ENCODE results near the gene ADRA1B. TPM values are rescaled to one million over a fixed set of nuclear protein-coding genes. Genes with fewer than 3 reads are reported as not detected.

ADRA1B gene
- total RNA-seq, 4 donors from 2014 or later, result 0.67 to 5.3 (median 3.0) TPM

GRCh38 chr5:159877894-159878448, 38.3 kb upstream of the ADRA1B start:
- WGBS, 2 donors (ENCODE audit: low coverage in 1 of 2), result 0% methylated on average over 1 of the region's 7 CpGs
- H3K9me3 ChIP-seq, result no peaks in the 10 kb centered on the region
- TF ChIP-seq POLR2AphosphoS5 (IDR thresholded peaks at IDR 0.05) (peak; percentile 30), EP300 (IDR thresholded peaks at IDR 0.05) (no peak)

GRCh38 chr5:159878988-159879471, 37.3 kb upstream of the ADRA1B start:
- H3K9me3 ChIP-seq, result no peaks in the 10 kb centered on the region
- no peak overlapping the region for H3K4me3 ChIP-seq
- 3 to 13% methylated on average over 3 to 6 of the region's 11 CpGs for WGBS, 2 donors (ENCODE audit: low coverage in 1 of 2)
- peaks cover 0 to 16% (median 10%) of the 10 kb centered on the region in 3 donors for H3K4me1 ChIP-seq
- TF ChIP-seq EP300 (IDR thresholded peaks at IDR 0.05) (no peak), POLR2AphosphoS5 (IDR thresholded peaks at IDR 0.05) (no peak), POLR2A (IDR thresholded peaks at IDR 0.05) (no peak)
- TF ChIP-seq, protein P1, sequence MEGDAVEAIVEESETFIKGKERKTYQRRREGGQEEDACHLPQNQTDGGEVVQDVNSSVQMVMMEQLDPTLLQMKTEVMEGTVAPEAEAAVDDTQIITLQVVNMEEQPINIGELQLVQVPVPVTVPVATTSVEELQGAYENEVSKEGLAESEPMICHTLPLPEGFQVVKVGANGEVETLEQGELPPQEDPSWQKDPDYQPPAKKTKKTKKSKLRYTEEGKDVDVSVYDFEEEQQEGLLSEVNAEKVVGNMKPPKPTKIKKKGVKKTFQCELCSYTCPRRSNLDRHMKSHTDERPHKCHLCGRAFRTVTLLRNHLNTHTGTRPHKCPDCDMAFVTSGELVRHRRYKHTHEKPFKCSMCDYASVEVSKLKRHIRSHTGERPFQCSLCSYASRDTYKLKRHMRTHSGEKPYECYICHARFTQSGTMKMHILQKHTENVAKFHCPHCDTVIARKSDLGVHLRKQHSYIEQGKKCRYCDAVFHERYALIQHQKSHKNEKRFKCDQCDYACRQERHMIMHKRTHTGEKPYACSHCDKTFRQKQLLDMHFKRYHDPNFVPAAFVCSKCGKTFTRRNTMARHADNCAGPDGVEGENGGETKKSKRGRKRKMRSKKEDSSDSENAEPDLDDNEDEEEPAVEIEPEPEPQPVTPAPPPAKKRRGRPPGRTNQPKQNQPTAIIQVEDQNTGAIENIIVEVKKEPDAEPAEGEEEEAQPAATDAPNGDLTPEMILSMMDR (IDR thresholded peaks at IDR 0.05), result no peak
- no peaks in the 10 kb centered on the region for H3K36me3 ChIP-seq
- H3K27ac ChIP-seq, result peak overlapping the region in 3 of 4 donors; percentile 24 to 70 (median 66)
- peak; percentile 84 for ATAC-seq
- no peaks in the 10 kb centered on the region for H3K27me3 ChIP-seq

More at GRCh38 chr5:159877894-159878448, 38.3 kb upstream of the ADRA1B start:
- no peaks in the 10 kb centered on the region for H3K27me3 ChIP-seq
- H3K36me3 ChIP-seq, result no peaks in the 10 kb centered on the region
- H3K4me1 ChIP-seq, result peaks cover 0 to 16% (median 10%) of the 10 kb centered on the region in 3 donors
- no peak overlapping the region for H3K4me3 ChIP-seq
- H3K27ac ChIP-seq, result peak overlapping the region in 3 of 4 donors; percentile 61 to 70 (median 66)
- peak; percentile 58 for ATAC-seq

- ATAC-seq, result no peak
- H3K4me3 ChIP-seq, result no peak overlapping the region
- no peaks in the 10 kb centered on the region for H3K27me3 ChIP-seq
- TF ChIP-seq, protein P1 (IDR thresholded peaks at IDR 0.05), result no peak
- no peak for TF ChIP-seq EP300 (IDR thresholded peaks at IDR 0.05)
- no peak for TF ChIP-seq POLR2A (IDR thresholded peaks at IDR 0.05)
- TF ChIP-seq POLR2AphosphoS5 (IDR thresholded peaks at IDR 0.05), result no peak
- H3K9me3 ChIP-seq, result no peaks in the 10 kb centered on the region
- no peak overlapping the region for H3K27ac ChIP-seq
- no peaks in the 10 kb centered on the region for H3K36me3 ChIP-seq
- WGBS, 2 donors (ENCODE audit: low coverage in 1 of 2), result 67 to 83% methylated on average over 1 of the region's 2 CpGs
- peaks cover 0 to 16% (median 10%) of the 10 kb centered on the region in 3 donors for H3K4me1 ChIP-seq
Observed at GRCh38 chr5:159880676-159881075, 35.6 kb upstream of the ADRA1B start.

DNA sequence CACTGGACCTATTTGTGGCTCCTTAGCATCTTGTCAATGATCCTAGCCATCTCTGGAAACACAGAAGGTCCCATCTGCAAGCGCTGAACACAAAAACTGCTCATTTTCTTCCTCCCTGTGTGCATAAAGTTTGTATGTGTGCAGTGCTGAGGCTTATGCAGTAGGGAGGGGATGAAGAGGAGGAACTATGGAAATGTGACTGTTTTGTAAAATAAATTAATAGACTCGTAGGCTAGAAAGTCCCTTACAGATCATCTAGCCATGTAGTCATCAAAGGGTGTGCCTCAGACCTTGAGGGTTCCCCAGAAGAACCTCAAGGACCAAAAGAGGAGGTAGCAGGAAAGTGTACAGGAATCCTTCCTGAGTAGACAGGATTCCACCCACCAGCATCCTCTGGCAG, 34.3 kb upstream of the ADRA1B start:
- Histone ChIP-seq H3K27me3 (no peaks in the 10 kb centered on the region), H3K27ac (no peak overlapping the region), H3K4me1 (peaks cover 0 to 16% (median 10%) of the 10 kb centered on the region in 3 donors), H3K4me3 (no peak overlapping the region), H3K36me3 (no peaks in the 10 kb centered on the region), H3K9me3 (no peaks in the 10 kb centered on the region)
- WGBS, 2 donors (ENCODE audit: low coverage in 1 of 2), result 40 to 75% methylated on average over 1 to 2 of the region's 2 CpGs
- ATAC-seq, result no peak
- TF ChIP-seq POLR2AphosphoS5 (IDR thresholded peaks at IDR 0.05) (no peak), EP300 (IDR thresholded peaks at IDR 0.05) (no peak), POLR2A (IDR thresholded peaks at IDR 0.05) (no peak)
- TF ChIP-seq, protein P1 (IDR thresholded peaks at IDR 0.05), result no peak

- no peaks in the 10 kb centered on the region for H3K36me3 ChIP-seq
- ATAC-seq, result peak; percentile 77
- peaks cover 0 to 8% (median 4%) of the 10 kb centered on the region in 3 donors for H3K4me1 ChIP-seq
- H3K9me3 ChIP-seq, result no peaks in the 10 kb centered on the region
- no peaks in the 10 kb centered on the region for H3K27me3 ChIP-seq
- TF ChIP-seq POLR2A (IDR thresholded peaks at IDR 0.05) (no peak), POLR2AphosphoS5 (IDR thresholded peaks at IDR 0.05) (peak; percentile 23), EP300 (IDR thresholded peaks at IDR 0.05) (no peak)
- TF ChIP-seq, protein P1 (IDR thresholded peaks at IDR 0.05), result no peak
- H3K4me3 ChIP-seq, result no peak overlapping the region
- peak overlapping the region in 3 of 4 donors; percentile 41 to 69 (median 52) for H3K27ac ChIP-seq
Observed at GRCh38 chr5:159883522-159883950, 32.7 kb upstream of the ADRA1B start.
